Measurements from ENCODE around the gene NTHL1. TPM values are rescaled to one million over a fixed set of nuclear protein-coding genes. Genes with fewer than 3 reads are reported as not detected.
A peak's percentile ranks its signal among the peaks of the same experiment; 100 is the strongest.

NTHL1 gene
- total and polyA plus RNA-seq, 9 of the 15 experiments (the other 6 are each of a cell fraction or from before 2014, with no cell fraction given) = 1.1 to 58.8 (median 17.6) TPM

DNA sequence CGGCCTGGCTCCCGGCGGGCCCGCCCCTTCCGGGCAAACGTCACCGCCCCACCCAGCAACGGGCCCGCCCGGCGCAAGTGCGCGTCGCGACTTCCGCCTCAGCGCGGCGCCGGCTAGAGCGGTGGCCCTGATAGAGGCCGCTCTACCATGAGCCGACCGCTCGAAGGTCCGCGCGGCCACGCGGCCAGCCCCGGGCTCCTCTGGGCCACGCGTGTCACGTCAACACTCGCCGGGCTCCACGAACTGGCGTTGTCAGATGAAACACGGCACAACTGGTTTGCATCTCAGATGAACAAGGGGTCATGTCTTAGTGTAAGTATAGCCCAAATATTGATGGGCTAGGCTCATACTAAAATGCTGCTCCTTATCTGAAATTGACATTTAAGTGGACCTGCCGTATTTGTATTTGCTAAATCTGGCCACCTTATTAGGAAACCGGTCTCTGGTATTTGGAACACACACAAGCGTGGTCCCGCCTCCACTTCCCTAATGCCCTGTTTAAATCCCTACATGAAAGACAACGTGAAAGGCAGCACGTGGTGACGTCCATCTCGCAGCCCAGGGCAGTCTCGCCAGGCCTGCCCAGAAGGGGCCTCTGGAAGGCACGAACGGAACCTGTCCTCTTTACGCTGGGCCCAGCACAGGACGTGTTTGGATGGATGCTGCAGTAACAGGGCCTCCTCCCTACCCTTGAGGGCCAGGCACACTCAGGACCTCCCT, 37.7 kb downstream of the NTHL1 start, which contains the start of gene ZNF598 (continued):
- TF ChIP-seq ZNF696 (CRISPR knock-in tag; conservative IDR thresholded peaks at IDR 0.05) = no peak
- peak; percentile 74 for TF ChIP-seq SMAD4 (CRISPR knock-in tag; conservative IDR thresholded peaks at IDR 0.05)
- TF ChIP-seq CSDE1 (IDR thresholded peaks at IDR 0.05) = peak in 1 of 2 experiments; percentile 68; a peak in 1 of 4 replicates
- no peak; the same call in 1 of the 2 replicates for TF ChIP-seq MIER1 (IDR thresholded peaks at IDR 0.05; ENCODE audit: low read depth)
- 0 out of 2 replicates have a peak, but pooled peaks have one; percentile 2 for TF ChIP-seq ZNF282 (CRISPR knock-in tag; IDR thresholded peaks at IDR 0.05)
- TF ChIP-seq RBM17 (IDR thresholded peaks at IDR 0.05; ENCODE audit: borderline replicate concordance, low read depth, low read length) = no peak
- peak; percentile 90 for TF ChIP-seq MTA3 (IDR thresholded peaks at IDR 0.05; ENCODE audit: borderline replicate concordance)
- TF ChIP-seq PML (IDR thresholded peaks at IDR 0.05; ENCODE audit: low read length) = peak; percentile 78
- no peak for TF ChIP-seq HLTF (IDR thresholded peaks at IDR 0.05)
- TF ChIP-seq NR4A1 (CRISPR knock-in tag; IDR thresholded peaks at IDR 0.05) = no peak
- TF ChIP-seq NR4A1 (tag; IDR thresholded peaks at IDR 0.05) = peak; percentile 77
- no peak for TF ChIP-seq SMAD3 (CRISPR knock-in tag; conservative IDR thresholded peaks at IDR 0.05)
- TF ChIP-seq, protein P1, sequence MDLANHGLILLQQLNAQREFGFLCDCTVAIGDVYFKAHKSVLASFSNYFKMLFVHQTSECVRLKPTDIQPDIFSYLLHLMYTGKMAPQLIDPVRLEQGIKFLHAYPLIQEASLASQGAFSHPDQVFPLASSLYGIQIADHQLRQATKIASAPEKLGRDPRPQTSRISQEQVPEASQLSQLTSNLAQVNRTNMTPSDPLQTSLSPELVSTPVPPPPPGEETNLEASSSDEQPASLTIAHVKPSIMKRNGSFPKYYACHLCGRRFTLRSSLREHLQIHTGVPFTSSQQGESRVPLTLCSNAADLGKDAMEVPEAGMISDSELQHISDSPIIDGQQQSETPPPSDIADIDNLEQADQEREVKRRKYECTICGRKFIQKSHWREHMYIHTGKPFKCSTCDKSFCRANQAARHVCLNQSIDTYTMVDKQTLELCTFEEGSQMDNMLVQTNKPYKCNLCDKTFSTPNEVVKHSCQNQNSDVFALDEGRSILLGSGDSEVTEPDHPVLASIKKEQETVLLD (IDR thresholded peaks at IDR 0.05) = 0 out of 2 replicates have a peak, but pooled peaks have one; percentile 35
- TF ChIP-seq, protein P2, sequence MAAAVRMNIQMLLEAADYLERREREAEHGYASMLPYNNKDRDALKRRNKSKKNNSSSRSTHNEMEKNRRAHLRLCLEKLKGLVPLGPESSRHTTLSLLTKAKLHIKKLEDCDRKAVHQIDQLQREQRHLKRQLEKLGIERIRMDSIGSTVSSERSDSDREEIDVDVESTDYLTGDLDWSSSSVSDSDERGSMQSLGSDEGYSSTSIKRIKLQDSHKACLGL (CRISPR knock-in tag; IDR thresholded peaks at IDR 0.05; ENCODE audit: borderline replicate concordance, poor library complexity, severe bottlenecking) = peak; percentile 79
- TF ChIP-seq, protein P3, sequence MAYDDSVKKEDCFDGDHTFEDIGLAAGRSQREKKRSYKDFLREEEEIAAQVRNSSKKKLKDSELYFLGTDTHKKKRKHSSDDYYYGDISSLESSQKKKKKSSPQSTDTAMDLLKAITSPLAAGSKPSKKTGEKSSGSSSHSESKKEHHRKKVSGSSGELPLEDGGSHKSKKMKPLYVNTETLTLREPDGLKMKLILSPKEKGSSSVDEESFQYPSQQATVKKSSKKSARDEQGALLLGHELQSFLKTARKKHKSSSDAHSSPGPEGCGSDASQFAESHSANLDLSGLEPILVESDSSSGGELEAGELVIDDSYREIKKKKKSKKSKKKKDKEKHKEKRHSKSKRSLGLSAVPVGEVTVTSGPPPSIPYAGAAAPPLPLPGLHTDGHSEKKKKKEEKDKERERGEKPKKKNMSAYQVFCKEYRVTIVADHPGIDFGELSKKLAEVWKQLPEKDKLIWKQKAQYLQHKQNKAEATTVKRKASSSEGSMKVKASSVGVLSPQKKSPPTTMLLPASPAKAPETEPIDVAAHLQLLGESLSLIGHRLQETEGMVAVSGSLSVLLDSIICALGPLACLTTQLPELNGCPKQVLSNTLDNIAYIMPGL (CRISPR knock-in tag; IDR thresholded peaks at IDR 0.05) = peak; percentile 60; the same call in 1 of the 2 replicates
- no peak for TF ChIP-seq WHSC1 (IDR thresholded peaks at IDR 0.05; ENCODE audit: low read length)
- TF ChIP-seq MYC (IDR thresholded peaks at IDR 0.05; ENCODE audit: low read depth, low read length) = peak; percentile 99
- TF ChIP-seq MYC (CRISPR knock-in tag; IDR thresholded peaks at IDR 0.05; ENCODE audit: borderline replicate concordance, low read depth) = peak; percentile 98
- TF ChIP-seq, protein P4, sequence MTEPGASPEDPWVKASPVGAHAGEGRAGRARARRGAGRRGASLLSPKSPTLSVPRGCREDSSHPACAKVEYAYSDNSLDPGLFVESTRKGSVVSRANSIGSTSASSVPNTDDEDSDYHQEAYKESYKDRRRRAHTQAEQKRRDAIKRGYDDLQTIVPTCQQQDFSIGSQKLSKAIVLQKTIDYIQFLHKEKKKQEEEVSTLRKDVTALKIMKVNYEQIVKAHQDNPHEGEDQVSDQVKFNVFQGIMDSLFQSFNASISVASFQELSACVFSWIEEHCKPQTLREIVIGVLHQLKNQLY (CRISPR knock-in tag; conservative IDR thresholded peaks at IDR 0.05) = no peak
- no peak for TF ChIP-seq TAF15 (IDR thresholded peaks at IDR 0.05; ENCODE audit: low read depth, low read length)
- peak; percentile 10; the same call in 1 of the 2 replicates for TF ChIP-seq ZEB2 (IDR thresholded peaks at IDR 0.05)
- TF ChIP-seq ETV1 (tag; conservative IDR thresholded peaks at IDR 0.05; ENCODE audit: low read depth) = peak; percentile 35; the same call in 1 of the 2 replicates
- TF ChIP-seq SREBF1 (IDR thresholded peaks at IDR 0.05; ENCODE audit: borderline replicate concordance, low read depth, low read length) = no peak
- peak; percentile 89 for TF ChIP-seq POLR2B (IDR thresholded peaks at IDR 0.05; ENCODE audit: low read depth, partially characterized antibody)
- 0 out of 2 replicates have a peak, but pooled peaks have one; percentile 45 for TF ChIP-seq CBFB (CRISPR knock-in tag; IDR thresholded peaks at IDR 0.05)

All from K562 (cell line).